Measurements from ENCODE around the gene TPSG1. TPM values are rescaled to one million over a fixed set of nuclear protein-coding genes. Genes with fewer than 3 reads are reported as not detected.

The TPSG1 gene
- total and polyA plus RNA-seq, 2 of the 13 experiments (the other 11 are each of a cell fraction or from before 2014, with no cell fraction given), result not detected

DNA sequence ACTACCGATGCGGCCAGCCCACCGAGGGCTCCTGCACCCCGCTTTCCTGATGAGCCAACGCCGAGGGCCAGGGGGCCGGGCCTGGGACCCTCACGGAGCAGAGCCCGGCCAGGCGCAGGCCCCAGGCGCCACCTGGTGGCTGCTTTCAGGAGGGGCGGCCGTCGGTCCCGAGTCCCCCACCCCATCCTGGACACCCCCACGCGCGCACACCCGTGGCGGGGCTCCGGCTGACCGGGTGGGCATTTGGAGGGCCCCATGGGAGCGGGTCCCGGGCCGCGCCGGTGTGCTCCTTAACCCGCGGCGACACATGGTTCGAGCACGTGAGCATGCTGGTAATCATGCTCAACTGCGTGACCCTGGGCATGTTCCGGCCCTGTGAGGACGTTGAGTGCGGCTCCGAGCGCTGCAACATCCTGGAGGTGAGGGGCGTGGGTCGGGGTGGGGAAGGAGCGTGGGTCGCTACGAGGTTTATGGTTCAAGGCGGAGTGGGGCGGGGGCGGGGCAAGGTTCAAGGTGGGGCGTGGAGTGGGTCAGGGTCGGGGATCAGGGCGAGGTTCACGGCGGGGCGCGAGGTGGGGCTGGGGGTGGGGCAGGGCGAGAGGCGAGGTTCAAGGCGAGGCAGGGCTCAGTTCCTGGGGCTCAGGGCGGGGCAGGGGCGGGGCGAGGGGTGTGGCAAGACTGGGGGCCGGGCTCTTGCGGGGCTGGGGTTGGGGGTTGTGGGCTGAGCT lies 30.2 kb downstream of the TPSG1 start (continued):
- TF ChIP-seq BCL6 (CRISPR knock-in tag; IDR thresholded peaks at IDR 0.05) (no peak), KAT8 (CRISPR knock-in tag; IDR thresholded peaks at IDR 0.05) (no peak), ZFP90 (CRISPR knock-in tag; IDR thresholded peaks at IDR 0.05; ENCODE audit: borderline replicate concordance) (no peak)
- TF ChIP-seq, protein P1, sequence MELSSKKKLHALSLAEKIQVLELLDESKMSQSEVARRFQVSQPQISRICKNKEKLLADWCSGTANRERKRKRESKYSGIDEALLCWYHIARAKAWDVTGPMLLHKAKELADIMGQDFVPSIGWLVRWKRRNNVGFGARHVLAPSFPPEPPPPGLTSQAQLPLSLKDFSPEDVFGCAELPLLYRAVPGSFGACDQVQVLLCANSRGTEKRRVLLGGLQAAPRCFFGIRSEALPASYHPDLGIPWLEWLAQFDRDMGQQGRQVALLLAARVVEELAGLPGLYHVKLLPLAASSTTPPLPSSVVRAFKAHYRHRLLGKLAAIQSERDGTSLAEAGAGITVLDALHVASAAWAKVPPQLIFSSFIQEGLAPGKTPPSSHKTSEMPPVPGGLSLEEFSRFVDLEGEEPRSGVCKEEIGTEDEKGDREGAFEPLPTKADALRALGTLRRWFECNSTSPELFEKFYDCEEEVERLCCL (CRISPR knock-in tag; IDR thresholded peaks at IDR 0.05; ENCODE audit: borderline replicate concordance), result no peak
- TF ChIP-seq, protein P2, sequence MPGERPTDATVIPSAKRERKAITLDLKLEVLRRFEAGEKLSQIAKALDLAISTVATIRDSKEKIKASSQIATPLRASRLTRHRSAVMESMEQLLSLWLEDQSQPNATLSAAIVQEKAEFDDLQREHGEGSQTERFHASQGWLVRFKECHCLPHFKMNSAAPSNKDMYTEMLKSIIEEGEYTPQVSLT (CRISPR knock-in tag; IDR thresholded peaks at IDR 0.05; ENCODE audit: borderline replicate concordance, low read depth), result no peak
- TF ChIP-seq, protein P3, sequence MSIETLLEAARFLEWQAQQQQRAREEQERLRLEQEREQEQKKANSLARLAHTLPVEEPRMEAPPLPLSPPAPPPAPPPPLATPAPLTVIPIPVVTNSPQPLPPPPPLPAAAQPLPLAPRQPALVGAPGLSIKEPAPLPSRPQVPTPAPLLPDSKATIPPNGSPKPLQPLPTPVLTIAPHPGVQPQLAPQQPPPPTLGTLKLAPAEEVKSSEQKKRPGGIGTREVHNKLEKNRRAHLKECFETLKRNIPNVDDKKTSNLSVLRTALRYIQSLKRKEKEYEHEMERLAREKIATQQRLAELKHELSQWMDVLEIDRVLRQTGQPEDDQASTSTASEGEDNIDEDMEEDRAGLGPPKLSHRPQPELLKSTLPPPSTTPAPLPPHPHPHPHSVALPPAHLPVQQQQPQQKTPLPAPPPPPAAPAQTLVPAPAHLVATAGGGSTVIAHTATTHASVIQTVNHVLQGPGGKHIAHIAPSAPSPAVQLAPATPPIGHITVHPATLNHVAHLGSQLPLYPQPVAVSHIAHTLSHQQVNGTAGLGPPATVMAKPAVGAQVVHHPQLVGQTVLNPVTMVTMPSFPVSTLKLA (IDR thresholded peaks at IDR 0.05), result peak; percentile 48; the same call in 1 of the 2 replicates
- TF ChIP-seq, protein P4, sequence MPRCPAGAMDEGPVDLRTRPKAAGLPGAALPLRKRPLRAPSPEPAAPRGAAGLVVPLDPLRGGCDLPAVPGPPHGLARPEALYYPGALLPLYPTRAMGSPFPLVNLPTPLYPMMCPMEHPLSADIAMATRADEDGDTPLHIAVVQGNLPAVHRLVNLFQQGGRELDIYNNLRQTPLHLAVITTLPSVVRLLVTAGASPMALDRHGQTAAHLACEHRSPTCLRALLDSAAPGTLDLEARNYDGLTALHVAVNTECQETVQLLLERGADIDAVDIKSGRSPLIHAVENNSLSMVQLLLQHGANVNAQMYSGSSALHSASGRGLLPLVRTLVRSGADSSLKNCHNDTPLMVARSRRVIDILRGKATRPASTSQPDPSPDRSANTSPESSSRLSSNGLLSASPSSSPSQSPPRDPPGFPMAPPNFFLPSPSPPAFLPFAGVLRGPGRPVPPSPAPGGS (CRISPR knock-in tag; IDR thresholded peaks at IDR 0.05), result peak; percentile 53; the same call in 1 of the 2 replicates

All from HepG2 (cell line).